Measurements from ENCODE around the gene GDPD5.

The GDPD5 gene, protein sequence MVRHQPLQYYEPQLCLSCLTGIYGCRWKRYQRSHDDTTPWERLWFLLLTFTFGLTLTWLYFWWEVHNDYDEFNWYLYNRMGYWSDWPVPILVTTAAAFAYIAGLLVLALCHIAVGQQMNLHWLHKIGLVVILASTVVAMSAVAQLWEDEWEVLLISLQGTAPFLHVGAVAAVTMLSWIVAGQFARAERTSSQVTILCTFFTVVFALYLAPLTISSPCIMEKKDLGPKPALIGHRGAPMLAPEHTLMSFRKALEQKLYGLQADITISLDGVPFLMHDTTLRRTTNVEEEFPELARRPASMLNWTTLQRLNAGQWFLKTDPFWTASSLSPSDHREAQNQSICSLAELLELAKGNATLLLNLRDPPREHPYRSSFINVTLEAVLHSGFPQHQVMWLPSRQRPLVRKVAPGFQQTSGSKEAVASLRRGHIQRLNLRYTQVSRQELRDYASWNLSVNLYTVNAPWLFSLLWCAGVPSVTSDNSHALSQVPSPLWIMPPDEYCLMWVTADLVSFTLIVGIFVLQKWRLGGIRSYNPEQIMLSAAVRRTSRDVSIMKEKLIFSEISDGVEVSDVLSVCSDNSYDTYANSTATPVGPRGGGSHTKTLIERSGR

DNA sequence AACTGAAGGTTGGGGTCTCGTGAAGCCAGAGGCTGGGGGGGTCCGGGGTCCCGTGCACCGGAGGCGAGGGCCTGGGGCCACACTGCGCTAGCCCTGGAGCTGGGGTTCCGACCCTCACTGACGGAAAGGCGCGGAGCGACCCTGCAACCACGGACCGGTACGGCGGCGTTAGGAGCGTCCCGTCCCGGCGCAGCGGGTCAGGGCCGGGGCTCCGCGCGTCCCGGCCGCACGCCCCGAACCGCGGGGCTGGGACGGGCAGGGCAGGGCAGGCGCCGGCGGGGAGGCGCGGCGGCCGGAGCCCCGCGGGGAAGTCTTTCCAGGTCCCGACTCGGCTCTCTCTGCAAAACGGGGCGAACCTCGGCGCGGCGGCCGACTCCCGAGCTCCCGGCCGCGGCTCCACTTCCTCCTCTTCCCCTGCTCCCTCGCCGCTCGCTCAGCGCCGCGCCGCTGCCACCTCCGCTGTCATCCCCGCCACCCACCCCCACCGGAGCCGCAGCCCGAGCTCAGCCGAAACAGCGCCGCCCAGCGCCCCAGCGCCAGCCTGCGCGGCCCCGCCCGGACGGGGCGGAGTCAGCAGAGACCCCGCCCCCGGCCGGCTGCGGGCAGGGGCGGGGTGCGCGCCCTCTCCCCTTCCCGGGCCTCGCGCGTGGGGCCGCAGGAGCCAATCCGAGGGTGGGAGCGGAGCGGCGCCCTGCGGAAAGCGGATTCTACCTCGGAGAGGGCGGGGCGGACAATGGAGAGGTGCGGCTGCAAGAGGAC, at the start of gene GDPD5:
TSS of gene GDPD5 (minus strand) at position 509 of the 759 bp plus-strand sequence. CDS start 48,206 bp downstream, outside the sequence.
- DNase-seq: peak; percentile 79

- no peak for DNase-seq
Observed at GRCh38 chr11:75574698-75575602, 49.2 kb upstream of the GDPD5 start.

DNA sequence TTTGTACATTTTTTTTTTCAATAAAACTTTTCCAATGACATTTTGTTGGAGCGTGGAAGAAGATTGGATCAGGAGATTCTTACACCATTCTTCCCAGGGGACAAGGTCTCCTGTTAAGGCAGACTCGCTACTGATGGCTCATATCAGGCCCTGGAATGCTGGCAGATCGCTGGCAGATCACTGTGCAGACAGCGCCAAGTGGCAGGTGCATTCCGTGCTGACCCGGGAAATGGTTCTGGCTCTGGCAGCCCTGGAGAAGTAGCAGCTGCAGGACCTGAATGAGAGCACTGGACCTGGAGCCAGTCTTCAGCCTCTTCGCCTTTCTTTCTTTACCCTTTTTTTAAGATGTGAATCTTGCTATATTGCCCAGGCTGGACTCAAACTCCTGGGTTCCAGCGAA, 47.0 kb upstream of the GDPD5 start:
- no peak for DNase-seq

GRCh38 chr11:75571625-75572024, 45.9 kb upstream of the GDPD5 start:
- no peak for DNase-seq

DNA sequence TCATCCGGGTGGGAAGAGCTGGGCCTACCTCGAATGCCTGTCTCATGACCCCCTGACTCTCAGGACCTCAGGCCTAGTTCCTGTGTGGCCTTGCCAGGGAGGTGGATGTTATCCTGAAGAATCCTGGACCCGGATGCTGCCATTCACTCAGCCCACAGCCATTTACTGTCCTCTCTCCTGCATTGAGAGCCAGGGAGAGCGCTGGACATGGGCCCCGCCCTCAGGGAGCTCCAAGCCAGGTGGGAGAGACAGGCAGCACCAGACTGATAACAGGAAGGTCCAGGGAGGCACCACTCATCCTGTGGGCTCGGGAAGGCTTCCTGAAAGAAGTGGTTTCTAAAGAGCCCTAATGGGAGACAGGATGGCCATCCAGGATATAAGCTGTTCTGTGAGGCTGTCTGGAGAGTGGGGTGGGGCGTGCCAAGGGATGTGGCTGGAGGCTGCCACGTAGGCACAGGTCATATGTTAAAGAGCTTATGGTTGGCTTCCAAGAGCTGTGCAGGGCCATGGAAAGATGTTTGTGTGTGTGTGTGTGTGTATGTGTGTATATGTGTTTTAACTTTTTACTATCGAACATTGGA, 44.9 kb upstream of the GDPD5 start:
- DNase-seq: no peak

- no peak for DNase-seq
Observed at GRCh38 chr11:75568616-75569219, 43.0 kb upstream of the GDPD5 start.

- DNase-seq: no peak
Observed at GRCh38 chr11:75567971-75568370, 42.2 kb upstream of the GDPD5 start.

DNA sequence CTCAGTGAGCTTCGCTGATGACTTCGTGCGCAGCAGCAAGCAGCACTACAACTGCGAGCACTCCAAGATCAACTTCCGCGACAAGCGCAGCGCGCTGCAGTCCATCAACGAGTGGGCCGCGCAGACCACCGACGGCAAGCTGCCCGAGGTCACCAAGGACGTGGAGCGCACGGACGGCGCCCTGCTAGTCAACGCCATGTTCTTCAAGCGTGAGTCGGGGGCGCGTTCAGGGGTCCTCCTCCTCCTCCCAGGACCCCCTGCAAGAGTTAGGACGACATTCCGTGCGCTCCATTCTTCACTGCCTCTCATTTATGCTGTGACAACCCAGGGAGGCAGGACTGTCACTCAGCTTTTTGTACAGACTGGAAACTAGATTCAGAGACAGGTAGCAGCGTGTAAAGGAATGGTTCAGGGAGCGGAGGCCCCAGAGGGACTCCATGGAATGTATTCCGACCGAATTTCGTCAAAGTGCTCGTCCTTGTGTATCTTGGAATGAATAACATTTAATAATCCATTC, 41.1 kb upstream of the GDPD5 start:
- DNase-seq: no peak

GRCh38 chr11:75565916-75566762, 40.4 kb upstream of the GDPD5 start:
- DNase-seq: no peak

GRCh38 chr11:75565221-75565814, 39.6 kb upstream of the GDPD5 start:
- DNase-seq: no peak

DNA sequence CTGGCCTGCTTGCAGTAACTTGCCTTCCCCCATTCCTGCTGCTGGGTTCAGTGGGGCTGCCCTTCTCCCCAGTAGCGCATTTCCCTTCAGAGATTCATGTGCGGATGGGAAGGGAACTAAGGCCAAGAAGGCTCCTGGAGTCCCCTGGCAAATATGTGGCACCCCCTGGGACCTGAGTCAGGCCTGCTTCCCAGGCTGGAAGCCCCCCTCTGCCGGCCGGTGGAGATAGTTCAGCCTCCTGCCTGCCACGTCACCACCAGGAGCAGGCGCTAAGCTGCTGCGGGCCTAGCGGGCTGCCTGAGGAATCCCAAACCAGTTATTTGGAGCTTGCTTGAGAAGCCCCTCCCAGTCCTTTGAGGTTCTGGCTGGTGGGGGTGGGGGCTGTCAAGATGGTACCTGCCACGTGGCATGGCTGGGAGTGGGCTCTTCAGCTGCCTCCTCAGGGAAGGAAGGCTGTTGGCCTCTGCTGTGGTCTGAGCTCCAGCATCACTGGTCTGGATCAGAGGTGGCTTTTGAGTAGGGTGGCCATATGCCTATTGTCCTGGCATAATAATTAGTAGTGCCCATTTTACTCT, 38.3 kb upstream of the GDPD5 start:
- DNase-seq: no peak

DNA sequence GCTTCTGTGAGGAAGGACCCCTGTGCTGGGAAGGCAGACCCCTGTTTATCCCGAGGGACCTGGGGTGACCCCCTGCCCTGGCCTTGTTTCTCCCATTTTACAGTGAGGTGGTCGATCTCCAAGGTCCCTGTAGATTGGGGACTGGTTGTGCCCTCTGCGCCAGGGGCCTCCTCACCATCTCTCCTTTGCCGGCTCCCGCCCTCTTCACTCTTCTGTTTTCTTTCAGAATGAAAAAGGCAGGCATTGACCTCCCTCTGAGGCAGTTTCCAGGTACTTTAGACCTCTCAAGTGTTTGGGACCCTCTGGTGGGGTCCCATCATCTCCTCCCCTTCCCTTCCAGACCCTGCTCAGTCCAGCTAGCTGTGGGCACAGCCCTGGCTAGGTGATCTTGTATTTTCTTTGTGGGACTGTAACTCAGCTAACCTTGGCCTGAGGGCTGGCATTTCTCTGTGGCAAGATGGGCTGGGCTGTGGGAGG, 37.8 kb upstream of the GDPD5 start:
- DNase-seq: no peak

DNA sequence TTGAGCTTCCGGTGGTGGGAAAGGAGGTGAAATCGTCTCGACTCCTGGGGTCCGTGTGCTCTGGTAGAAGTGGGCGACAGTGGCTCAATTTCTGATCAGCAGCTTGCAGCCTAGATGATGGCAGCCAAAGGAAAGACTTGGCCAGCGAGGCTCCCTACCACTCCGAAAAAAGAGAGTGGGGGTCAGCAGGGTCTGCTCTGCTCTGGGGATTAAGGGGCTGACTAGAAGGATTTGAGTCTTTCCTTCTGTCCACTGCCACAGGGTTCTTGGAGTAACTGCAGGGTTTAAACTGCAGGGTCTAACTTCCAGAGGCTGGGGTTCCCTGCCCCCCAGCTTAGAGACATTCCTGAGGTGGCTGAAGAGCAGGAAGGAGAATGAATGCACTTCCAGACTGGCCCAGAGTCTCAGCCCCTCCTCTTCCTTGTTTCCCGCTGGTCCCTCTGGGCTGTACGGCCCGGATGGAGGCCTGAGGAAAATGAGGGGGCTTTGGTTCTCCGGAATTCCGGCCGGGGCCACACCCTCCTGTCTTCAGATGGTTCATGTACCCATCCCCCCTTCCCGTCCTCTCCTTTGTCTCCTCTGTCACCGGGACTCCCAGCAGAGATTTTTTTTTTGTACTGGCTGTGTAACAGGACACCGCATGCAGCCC, 37.2 kb upstream of the GDPD5 start:
- DNase-seq: no peak

GRCh38 chr11:75562048-75562835, 36.5 kb upstream of the GDPD5 start, which contains the start of gene SERPINH1:
Gene SERPINH1, plus strand, starts transcription at chr11:75562253. Its CDS starts 4,097 bp downstream, at chr11:75566350.
- peak; percentile 38 for DNase-seq

DNA sequence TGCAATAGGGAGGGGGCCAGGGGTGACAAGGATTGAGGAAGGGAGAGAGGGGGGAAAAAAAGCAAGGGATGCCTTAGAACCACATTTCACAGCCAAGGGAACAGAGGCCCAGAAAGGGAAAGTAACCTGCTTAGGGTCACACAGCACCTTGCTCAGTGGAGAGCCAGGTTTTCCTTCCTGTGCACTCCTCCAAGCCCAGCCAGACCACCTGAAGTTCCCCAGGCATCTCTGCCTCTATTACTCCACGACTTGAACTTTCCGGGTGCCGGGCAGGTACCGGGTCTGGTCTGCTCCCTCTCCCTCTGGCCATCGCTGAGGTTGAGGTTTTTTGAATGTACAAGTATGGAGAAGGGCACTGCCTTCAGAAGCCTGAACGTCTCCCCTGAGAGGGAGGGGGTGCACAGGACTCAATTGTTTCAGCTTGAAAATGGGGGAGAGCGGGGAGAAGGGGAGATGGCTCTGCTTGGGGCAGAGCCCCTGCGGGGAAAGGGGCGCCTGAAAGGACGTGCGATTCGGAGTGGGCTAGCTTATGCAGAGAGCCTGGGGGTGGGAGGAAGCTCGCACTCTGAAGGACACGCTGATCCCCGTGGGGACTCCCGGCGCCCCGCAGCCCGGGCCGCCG, 35.8 kb upstream of the GDPD5 start:
- DNase-seq: no peak

- DNase-seq: no peak
Observed at GRCh38 chr11:75560644-75561043, 34.9 kb upstream of the GDPD5 start.

Data from activated CD4-positive, alpha-beta T cell treated with anti-CD3 and anti-CD28 coated beads, Interleukin-2, amount 50 U/mL, for 1 hour (primary cell).